CD4-positive, alpha-beta T cell treated with Interleukin-15 for 4 hours (primary cell): ENCODE data around the gene PLD5.
"Not testable (repeated sequence)": the region's sequence is repeated elsewhere in the genome, so short reads cannot be mapped to it uniquely, and the experiment has no call there.

Experiments used
- DNase-seq: peaks from one replicate; pipeline ENCODE4 v3.0.0-alpha.2; 2020; ENCODE audit warnings: low spot score

PLD5 gene

DNA sequence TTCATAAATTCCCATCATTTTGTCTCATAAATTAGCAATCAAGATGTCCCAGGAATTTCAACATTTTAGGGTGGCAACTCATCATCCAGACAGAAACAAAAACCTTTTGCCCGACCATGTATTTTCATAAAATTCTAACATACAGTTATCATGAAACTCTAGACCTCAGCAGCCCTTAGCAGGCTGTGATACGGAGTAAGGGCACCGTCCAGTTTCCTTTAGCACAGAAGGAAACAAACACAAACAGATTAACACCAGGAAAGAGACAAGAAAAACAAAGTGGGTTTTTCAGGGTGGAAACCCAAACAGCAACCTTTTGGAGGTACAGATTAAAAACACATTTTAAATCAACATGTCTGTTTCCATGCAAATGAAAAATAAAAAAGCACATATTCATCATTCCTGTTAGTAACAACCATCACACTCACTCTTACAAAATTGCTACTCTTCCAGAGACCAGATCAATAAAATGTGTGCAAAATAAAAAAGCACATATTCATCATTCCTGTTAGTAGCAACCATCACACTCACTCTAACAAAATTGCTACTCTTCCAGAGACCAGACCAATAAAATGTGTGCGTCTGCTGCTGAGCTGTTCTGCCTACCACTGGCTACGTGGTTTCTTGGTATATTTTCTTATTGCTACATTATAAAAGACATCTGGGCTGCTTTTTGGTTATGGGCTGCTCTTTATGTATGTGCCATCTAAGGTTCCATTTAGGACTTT lies 241.6 kb downstream of the PLD5 start:
- DNase-seq: not testable (repeated sequence)

DNA sequence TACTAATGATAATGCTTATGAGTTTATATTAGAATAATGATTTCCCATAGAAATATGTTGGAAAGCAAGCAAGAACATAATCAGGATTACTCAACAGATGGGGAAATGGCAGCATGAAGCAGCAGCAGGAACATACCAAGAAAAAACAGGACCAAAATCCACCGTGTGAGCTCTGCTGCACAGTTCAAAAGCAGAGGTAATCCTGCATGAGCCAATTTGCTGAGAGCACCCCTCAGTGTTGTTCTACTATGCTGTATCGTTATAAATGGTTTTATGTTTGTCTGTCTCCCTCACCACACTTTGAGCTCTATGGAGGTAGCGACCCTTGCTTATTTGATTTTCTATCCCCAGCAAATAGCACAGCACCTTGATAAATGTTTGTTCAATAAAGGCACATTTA lies 246.1 kb downstream of the PLD5 start:
- not testable (repeated sequence) for DNase-seq

DNA sequence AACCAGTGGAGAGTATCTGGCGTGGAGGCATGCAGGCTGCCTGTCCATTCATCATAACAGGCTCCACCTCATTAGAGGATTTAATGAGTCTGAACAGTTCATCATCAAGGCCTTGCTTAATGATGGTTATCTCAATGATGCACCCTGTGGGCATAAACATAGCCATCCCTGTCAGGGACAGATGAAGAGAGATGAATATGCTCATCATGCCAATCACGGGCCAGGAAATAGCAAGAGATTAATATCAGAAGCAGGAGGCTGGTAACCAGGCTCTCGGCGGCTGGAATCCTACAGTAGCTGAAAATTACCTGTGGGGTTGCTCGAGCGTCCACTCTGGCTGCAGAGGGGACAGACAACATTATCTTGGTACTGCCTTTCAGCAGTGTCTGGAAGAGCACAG lies 247.7 kb downstream of the PLD5 start:
- not testable (repeated sequence) for DNase-seq

DNA sequence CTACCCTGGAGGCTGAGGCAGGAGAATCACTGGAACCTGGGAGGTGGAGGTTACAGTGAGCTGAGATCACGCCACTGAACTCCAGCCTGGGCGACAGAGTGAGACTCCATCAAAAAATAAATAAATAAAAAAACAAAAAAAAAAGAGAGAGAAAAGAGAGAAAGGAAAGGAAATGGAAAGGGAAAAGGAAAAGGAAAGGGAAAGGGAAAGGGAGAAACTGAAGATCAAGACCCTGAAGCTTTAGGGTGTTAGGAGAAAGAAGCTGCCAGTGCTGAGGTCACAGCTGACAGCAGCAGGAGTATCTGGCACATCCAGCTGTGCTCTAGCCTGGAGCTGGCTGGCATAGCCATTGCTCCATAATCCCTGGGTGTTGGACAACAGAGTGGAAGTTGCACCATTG lies 257.5 kb downstream of the PLD5 start:
- DNase-seq: not testable (repeated sequence)

DNA sequence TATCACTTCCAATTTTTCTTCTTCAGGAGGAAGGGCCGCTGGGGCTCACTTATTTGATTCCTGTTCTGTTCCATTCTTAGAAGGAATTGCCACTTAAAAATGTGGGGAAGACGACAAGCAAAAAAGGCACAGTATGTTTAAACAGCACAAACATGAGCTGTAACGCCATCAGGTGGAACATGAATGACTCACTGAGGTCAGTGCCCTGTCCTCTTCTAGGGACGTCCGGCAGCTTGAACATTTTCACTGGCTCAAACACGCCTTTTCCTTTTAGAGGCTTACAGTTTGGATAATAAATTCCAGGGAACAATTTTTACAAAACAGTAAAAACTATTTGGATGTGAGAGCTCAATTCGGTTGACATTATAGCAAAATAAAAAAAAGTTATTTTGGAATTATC lies 260.1 kb downstream of the PLD5 start:
- DNase-seq: not testable (repeated sequence)

DNA sequence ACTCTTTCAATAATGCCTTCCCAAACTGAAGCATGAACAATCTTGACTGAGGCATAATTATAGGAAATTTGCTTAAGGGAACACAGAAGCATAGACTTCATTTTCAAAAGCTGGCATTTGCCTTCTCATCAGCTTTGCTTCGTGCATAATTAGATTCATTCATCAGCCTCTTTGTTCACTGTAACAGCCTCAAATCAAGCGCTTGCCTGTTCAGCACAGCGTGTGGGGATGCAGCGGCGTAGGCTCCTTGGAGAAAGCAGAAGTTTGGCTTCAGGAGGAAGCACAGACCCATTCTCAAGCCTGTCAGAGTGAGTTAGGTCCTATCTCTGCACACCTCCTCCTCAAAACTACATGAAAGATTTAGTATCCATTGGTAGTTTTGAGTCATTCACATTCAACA lies 279.2 kb downstream of the PLD5 start:
- DNase-seq: no peak

DNA sequence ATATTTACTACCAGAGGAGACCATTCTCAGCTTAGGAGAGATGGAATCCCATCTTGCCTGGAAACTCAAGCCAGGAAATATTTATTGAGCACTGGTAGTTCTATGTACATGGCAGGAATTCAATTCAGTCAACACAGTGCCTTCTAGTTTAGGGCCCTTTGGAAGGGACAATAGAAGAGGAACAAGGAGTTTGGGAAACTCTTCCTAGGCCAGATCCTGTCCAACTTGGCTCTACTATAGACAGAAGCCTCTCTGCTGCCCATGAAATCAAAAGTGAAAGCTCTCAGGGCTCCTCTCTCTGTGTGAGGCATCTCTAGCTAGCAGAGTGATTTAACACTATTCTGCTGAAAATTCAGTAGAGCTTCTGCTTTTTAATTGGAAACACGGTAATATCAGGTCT lies 281.0 kb downstream of the PLD5 start:
- no peak for DNase-seq

DNA sequence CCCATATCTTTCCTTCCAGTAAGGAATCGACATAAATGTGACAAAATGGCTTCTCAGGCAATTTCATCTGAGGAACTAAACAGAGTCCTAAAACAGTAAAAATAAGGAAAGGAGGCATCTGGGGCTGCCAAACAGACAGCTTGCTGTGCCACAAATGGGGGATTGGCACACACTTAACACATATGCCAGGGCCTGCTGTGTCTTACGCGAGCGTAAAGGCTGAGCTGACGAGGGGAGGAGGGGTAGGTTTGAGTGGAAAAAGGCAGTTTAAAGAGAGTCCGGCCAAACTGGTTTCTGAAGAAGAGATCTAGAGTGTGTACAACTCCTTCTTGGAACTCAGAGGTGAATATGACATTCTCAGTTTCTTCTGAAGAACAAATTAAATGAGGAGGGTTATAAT lies 281.5 kb downstream of the PLD5 start:
- no peak for DNase-seq

DNA sequence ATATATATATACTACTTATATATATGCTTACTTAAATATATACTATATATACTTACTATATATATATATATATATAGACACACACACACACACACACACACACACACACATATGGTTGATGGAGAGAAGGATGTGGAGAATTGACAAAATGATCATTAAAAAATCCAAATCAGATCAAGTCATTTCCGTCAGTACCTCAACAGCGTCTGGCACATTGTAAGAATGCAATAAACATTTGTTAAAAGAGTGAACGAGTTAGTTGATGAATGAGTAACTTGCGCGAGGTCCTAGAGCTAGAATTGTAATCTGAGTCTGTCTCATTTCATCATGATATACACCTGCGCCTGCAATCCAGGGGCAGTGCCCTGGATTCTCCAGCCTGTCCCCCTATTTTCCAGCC lies 282.6 kb downstream of the PLD5 start:
- DNase-seq: no peak

DNA sequence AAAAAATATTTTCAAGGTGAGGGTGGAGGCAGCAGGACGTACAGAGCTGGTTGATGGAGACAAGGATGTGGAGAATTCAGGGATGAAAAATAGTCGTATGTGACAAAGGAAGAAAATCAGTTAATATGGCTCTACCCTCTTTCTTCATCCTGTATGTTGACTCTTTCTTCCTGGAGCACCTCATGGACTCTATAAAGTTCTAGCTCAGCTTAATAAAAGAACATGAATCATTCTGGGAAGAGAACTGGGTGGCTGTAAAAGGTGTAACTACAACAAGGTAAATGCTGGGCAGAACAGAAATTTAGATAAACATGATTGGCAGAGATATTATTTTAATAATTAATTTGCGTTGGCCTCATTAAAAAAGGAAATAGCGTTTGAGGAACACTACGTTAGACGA lies 283.8 kb downstream of the PLD5 start:
- no peak for DNase-seq

DNA sequence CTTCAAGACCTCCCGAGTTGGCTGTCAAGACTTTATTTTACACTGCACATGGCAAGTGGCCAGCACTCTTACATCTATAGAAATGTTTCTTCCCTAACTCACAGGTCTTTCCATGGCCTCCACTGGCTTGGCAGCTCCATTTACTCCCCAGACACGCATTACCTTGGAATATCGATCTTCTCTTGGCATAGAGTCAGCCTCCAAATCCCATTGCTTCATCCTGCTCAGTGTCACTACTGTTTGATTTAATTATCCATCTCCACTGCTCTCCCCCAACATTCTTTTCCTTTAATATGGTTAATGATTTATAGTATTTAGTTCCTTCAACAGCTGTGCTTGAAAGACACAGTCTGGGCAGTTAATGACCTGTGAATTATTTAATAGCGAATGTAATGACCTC lies 284.4 kb downstream of the PLD5 start:
- DNase-seq: no peak

DNA sequence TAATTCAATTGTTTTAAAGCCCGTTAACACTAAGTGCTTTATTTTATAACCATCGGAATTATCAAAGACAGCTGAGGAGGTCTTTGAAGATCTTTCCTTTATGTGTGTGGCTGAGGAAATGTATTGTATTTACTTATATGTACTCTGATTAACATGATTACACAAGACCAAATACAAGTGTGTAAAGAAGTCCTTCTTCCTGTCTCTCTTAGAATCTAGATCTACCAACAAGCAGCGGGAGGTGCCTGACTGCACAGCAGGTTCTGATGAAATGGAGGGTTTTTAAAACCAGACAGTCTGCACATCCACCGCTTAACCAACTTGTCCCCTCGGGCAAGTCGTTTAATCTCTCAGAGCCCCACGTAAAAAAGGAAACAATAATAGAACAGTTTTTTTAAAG lies 285.1 kb downstream of the PLD5 start:
- no peak for DNase-seq

DNA sequence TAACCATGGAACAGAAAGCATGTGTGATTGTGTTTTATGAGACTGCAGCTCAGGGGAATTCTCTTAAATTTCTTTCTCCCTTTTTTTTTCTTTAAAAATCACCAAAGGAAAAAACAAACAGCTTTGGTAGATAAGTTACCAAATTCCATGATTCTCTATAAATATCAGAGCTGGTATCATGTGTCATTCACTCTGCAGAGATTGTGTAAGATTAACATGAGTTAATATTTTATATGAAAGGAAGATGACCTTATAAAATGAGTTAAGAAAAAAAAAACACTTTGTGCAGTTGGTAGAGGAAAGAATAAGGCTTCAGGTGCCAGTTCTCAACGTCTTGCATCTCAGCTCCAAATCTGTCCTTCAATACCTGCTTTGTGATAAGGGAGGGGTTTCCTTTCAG lies 287.4 kb downstream of the PLD5 start:
- DNase-seq: no peak

DNA sequence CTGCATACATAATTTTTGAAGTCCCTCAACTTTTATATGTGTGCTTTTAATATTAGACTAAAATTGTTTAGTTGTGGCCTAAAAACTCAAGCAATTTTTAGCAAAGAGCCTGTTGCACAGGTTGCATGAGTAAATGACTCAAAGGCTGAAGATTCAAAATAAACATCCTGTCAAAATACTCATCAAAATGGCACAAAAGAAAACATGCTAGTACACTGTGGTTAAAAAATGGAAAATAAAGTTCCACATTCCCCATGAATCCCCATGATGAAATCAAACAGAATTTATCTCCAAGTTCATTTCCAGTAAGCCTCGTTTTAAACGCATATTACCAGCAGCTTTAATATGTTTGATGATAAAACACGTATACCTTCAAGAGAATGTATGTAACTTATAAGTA lies 295.5 kb downstream of the PLD5 start:
- DNase-seq: no peak

DNA sequence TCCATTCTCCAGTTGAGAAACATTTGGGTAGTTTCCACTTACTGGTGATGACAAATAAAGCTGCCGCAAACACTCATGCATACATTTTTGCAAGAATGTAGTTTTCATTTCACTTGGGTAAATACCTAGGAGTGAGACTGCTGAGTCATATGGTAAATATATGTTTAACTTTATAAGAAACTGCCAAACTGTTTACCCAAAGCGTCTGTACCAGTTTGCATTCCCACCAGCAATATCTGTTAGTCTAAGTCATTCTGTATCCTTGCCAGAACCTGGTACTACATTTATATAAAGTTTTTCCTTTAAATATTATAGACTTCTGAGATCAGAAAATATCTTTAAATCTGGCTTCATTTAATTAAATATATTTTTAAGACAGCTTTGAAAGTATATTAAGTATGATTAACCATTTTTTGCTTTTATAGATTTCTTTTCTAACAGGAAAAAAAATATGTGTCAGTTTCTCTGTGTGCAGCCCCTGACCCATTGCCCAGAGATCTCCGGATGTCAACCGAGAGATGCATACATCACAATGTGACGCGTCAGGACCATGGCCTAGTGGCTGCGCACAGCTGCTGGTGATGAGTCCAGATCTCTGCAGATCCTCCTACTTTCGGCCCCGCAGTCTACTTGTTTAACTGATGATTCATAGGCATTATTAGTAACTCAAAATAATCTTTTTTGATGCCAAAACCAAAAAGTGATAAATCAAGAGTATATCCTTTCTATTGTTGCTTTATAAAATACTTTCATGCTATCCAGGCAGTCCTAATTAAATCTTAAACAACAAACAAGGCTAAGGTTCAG lies 298.5 kb downstream of the PLD5 start:
- DNase-seq: no peak

DNA sequence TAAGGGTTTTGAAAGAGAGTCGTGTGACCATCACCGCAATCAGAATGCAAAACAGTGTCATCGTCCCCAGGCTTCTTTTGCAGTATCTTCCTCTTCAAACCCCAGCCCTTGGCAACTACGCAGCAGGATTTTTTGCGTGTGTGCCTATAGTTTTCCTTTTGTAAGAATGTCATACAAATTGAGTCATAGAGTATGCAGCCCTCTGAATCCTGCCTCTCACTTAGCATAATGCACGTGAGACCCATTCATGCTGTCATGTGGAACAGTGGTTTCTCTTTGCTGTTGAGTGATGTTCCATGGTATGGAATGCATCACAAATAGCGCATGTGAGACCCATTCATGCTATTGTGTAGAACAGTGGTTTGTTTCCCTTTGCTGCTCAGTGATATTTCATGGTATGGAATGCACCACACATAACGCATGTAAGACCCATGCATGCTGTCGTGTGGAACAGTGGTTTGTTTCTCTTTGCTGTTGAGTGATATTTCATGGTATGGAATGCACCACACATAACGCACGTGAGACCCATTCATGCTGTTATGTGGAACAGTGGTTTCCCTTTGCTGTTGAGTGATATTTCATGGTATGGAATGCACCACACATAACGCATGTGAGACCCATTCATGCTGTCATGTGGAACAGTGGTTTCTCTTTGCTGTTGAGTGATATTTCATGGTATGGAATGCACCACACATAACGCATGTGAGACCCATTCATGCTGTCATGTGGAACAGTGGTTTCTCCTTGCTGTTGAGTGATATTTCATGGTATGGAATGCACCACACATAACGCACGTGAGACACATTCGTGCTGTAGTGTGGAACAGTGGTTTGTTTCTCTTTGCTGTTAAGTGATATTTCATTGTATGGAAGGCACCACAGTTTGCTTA lies 299.4 kb downstream of the PLD5 start:
- not testable (repeated sequence) for DNase-seq

DNA sequence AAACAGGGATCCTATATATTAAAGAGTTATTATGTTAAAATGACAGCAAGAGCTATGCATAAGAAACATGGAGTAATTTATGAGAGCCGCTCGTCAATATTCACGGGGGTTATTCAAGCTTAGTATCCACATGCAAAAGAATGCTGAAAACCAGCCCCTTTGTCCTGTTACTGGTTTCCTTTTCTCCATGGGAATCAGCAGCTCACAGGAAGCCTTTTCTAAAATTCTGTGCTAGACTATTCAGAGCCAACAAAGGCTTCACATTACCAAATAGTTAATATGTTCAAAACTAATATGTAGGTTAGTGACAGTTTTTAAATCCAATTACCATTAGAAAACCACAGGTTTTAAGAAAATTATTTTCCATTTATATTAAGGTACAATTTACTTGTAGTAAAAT lies 300.0 kb downstream of the PLD5 start:
- no peak for DNase-seq

DNA sequence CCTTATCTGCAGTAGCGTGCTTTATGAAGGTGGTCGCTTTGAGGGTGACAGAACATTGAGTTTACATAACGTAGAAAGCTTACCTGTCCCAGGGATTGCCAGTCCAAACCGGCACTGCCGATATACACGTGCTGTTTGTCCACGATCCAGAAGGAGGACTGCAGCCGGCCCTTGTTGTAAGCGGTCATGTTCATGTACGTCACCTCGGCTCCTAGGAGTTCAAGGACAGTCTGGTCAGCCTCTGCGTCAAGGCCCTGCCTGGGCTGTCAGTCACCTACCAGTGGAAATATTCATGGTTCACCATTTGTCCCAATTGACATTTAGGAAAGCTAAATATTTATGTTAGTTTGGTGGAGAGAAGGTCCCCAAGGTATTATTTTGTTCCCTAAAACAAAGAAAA lies 304.6 kb downstream of the PLD5 start:
- no peak for DNase-seq

DNA sequence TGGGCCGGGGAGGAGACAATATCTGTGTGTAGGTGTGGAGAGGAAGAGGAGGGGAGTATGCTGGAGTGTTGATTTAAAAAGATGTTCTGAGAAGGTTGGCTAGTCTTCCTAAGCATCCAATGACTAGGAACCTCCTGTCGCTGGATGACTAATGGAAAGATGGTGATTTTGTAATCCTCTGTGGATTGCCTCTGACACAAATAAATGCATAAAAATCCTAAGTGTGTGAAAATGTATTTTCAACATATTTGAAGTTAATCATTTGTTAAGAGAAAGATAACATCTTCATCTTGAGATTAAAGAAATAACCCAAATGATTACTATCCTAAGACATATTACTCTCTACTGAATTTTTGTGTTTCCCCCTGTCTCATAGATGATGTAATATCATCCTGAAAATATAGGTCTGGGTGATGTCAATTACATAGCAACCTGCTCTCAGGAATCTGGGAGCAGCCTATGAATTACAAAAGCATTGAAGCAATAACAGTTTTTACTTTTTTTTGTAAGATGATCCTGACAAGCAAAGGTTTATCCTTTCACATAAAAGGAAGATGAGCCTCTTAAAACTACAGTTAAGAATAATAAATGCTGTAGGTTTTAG lies 305.1 kb downstream of the PLD5 start:
- DNase-seq: no peak

DNA sequence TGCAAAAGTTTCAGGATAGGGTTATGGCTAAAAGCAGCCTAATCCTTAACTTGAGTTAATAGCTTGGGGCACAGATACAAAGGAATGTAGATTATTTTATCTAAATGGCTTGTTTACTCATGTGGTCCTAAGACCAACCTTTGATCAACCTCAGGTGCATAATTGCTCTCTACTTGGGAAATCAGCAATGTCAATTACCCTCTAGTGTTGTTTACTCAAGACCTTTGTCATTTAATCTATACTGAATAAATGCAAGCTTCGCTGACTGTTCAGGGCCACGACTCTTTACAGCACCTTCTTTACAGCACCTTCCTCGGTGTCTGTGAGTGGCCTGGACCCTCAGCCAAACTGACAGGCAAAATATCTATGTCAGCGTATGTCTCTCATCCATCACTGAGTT lies 308.1 kb downstream of the PLD5 start:
- no peak for DNase-seq

DNA sequence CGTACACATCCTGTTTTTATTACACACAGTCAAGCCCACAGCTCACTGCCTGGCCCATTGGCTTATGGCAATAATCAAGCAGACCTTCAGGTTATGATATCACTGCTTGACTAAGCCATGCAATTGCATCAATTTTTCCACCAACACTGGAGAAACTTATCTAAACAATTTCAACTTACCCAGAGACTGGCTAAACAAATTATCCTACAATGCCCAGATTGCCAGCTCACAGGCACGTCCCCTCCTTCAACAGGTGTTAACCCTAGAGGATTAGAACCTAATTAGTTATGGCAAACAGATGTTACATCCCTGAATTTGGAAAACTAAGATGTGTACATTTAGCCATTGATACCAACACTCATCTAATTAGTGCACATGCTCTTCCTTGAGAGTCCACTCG lies 310.0 kb downstream of the PLD5 start:
- DNase-seq: not testable (repeated sequence)

DNA sequence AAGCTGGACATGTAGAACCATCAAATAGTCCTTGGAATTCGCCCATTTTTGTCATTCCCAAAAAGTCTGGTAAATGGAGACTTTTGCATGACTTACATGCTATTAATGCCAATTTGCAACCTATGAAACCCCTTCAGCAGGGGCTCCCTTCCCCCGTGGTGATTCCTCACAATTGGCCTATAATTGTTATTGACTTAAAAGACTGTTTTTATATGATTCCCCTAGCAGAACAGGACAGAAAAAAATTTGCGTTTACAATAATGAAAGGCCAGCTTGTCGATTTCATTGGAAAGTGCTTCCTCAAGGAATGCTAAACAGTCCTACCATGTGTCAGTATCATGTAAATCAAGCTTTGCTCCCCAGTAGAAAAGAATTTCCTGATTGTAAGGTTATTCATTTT lies 311.5 kb downstream of the PLD5 start:
- not testable (repeated sequence) for DNase-seq
